Forelimb muscle (tissue), 1 donor: ENCODE data around the gene NYAP1. TPM values are rescaled to one million over a fixed set of nuclear protein-coding genes. Genes with fewer than 3 reads are reported as not detected.
"Not testable (repeated sequence)": the region's sequence is repeated elsewhere in the genome, so short reads cannot be mapped to it uniquely, and the experiment has no call there.

Source experiments
- DNase-seq: peaks from one replicate; pipeline ENCODE4 v3.0.0-alpha.2; 2013; ENCODE audit warnings: low read depth
- polyA plus RNA-seq: library from polyadenylated mRNA; unstranded; fragments of 120-200 nt; gene quantifications from one replicate; pipeline ENCODE4 v1.2.1, GENCODE V29; 2013; ENCODE audit not compliant: insufficient read length

NYAP1 gene
- polyA plus RNA-seq, 1 donor, result 1.8 TPM

- no peak for DNase-seq
Measured at GRCh38 chr7:100483090-100483721, 521 bp upstream of the NYAP1 start.

- no peak for DNase-seq
Measured at GRCh38 chr7:100484673-100485045, 932 bp downstream of the NYAP1 start.

- DNase-seq, result no peak
Measured at GRCh38 chr7:100485471-100485876, 1.7 kb downstream of the NYAP1 start.

- no peak for DNase-seq
Measured at GRCh38 chr7:100486111-100486636, 2.4 kb downstream of the NYAP1 start.

DNA sequence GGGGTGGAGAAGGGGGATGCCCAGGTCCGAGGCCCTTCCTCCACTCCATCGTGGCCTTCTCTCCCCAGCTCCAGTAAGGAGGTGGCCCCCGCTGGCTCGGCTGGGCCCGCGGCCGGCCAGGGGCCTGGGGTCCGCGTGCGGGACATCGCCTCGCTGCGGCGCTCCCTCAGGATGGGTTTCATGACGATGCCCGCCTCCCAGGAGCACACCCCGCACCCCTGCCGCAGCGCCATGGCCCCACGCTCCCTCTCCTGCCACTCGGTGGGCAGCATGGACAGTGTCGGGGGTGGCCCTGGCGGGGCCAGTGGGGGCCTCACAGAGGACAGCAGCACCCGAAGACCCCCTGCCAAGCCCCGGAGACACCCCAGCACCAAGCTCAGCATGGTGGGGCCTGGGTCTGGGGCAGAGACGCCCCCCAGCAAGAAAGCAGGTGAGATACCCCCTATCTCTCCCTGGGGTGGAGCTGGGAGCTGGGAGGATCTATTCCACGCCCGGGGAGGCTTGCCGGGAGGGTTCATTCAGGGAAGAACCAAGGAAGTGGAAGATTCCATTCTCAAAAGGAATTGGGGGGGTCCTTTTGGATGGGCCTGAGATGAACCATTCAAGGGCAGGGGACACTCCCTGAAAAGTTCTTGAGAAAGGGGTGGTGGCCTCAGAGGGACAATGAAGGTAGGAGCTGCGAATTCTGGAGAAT is 3.2 kb downstream of the NYAP1 start:
- DNase-seq, result no peak

GRCh38 chr7:100488333-100489095 is 4.8 kb downstream of the NYAP1 start:
- DNase-seq, result no peak

GRCh38 chr7:100489121-100489520 is 5.4 kb downstream of the NYAP1 start:
- DNase-seq, result no peak

GRCh38 chr7:100489824-100490223 is 6.1 kb downstream of the NYAP1 start:
- peak; percentile 86 for DNase-seq

GRCh38 chr7:100490483-100491191 is 6.9 kb downstream of the NYAP1 start:
- no peak for DNase-seq

- no peak for DNase-seq
Measured at GRCh38 chr7:100491192-100491578, 7.5 kb downstream of the NYAP1 start.

- no peak for DNase-seq
Measured at GRCh38 chr7:100492738-100493475, 9.2 kb downstream of the NYAP1 start.

GRCh38 chr7:100493476-100494264 is 9.9 kb downstream of the NYAP1 start:
- no peak for DNase-seq

DNA sequence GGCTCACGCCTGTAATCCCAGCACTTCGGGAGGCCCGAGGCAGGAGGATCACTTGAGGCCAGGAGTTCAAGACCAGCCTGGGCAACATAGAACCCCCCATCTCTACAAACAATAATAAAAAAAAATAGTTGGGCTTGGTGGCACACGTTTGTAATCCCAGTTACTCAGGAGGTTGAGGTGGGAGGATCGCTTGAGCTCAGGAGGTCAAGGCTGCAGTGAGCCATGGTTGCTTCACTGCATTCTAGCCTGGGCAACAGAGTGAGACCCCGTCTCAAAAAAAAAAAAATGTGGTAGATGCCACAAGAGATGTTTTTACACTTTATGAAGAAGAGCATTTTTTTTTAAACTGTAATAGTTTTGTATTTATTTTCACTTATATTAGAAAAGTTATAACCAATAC is 12.8 kb downstream of the NYAP1 start:
- DNase-seq, result no peak

- not testable (repeated sequence) for DNase-seq
Measured at GRCh38 chr7:100500743-100501142, 17.0 kb downstream of the NYAP1 start.

DNA sequence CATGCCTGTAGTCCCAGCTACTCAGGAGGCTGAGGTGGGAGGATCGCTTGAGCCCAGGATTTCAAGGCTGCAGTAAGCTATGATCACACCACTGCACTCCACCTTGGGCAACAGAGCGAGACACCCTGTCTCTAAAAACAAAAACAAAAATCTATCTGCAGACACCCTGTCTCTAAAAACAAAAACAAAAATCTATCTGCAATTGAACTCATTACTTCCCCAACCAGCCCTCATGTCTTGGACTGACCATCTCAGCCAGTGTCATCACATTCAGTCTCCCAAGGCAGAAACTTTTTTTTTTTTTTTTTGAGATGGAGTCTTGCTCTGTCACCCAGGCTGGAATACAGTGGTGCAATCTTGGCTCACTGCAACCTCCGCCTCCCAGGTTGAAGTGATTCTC is 20.3 kb downstream of the NYAP1 start:
- DNase-seq, result not testable (repeated sequence)

DNA sequence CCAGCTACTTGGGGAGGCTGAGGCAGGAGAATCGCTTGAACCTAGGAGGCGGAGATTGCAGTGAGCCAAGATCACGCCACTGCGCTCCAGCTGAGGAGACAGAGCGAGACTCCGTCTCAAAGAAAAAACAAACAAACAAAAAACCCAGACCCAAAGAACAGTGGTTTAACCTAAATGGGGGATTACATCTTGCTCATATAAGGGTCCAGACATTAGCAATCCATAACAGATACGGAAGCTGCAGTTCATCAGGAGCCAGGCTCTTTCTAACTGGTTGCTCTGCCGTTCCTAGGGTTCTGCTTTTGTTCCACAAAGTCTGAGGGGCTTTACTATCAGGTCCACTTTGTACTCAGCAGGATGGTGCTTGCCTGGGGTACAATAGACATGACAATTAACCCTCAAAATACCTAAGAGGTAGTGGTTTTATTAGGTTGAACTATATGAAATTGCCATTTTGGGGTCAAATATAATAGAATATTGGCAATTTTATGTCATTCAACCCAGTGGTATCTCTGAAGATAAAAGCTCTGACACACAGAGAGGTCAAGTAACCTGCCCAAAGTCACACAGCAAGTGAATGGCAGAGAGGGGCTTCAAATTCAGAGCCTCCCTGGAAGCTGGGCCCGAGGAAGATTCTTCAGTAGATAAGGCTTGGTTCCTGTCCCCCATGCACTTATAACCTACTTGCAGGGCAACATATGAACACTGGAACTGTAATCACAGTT is 21.3 kb downstream of the NYAP1 start:
- no peak for DNase-seq

DNA sequence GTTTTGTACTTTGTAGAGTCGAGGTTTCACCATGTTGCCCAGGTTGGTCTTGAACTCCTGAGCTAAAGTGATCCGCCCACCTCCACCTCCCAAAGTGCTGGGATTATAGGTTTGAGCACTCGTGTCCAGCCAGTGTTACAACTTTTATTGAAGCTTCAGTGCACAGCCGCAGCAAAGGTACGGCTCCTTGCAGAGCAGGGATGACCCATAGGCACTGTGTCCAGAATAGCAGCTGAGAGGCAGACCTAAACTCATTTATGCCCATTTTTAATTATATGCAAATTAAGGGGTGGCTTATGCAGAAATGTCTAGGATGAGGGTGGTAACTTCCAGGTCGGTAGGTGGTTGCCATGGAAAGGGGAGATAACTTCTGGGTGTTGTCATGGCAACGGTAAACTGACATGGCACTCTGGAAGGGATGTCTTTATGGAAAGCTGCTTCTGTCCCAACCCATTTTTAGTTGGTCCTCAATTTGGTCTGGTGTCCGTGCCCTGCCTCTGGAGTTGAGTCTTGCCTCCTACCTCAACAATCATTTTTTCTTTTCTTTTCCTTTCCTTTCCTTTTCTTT is 22.7 kb downstream of the NYAP1 start:
- DNase-seq, result no peak

GRCh38 chr7:100509231-100509630 is 25.5 kb downstream of the NYAP1 start:
- DNase-seq, result no peak

DNA sequence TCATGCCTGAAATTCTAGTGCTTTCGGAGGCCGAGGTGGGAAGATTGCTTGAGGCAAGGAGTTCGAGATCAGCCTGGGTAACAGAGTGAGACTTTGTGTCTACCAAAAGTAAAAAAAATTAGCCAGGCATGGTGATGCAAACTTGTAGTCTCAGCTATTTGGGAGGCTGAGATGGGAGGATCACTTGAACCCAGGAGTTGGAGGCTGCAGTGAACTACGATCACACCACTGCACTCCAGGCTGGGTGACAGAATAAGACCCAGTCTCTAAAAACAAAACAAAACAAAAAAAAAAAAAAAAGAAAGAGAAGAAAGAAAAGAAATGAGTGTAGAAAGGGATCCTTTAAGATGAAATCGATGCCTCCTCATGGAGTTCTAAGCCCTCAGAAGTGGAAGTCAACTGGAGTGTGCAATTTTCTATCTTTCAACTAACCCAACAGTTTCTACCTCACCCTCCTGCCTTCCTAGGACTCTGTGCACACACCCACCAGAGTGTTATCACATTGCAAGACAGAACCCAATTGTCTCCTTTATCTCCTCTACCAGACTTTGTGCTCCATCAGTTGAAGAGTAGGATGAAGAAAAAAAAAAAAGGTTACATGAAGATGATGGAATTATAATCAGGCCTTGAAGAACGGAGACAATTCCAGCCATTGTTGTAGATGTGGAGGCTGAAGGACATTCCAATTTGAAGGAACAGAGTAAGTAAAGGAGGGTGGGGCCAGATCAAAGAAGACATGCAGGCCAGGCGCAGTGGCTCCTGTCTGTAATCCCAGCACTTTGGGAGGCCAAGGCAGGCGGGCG is 26.9 kb downstream of the NYAP1 start:
- no peak for DNase-seq
